ENCODE measurements around the gene SETBP1.

The SETBP1 gene

GRCh38 chr18:45066886-45067285 is 386.2 kb downstream of the SETBP1 start:
- no peak for DNase-seq (ENCODE audit: low read depth in 2 of 2)

GRCh38 chr18:45068400-45069094 is 387.9 kb downstream of the SETBP1 start:
- DNase-seq (ENCODE audit: low read depth in 2 of 2): no peak

GRCh38 chr18:45069546-45069945 is 388.9 kb downstream of the SETBP1 start:
- DNase-seq (ENCODE audit: low read depth in 2 of 2): no peak

GRCh38 chr18:45071956-45072355 is 391.3 kb downstream of the SETBP1 start:
- DNase-seq (ENCODE audit: low read depth in 2 of 2): no peak

- DNase-seq (ENCODE audit: low read depth in 2 of 2): no peak
Observed at GRCh38 chr18:45073556-45073955, 392.9 kb downstream of the SETBP1 start.

- no peak for DNase-seq (ENCODE audit: low read depth in 2 of 2)
Observed at GRCh38 chr18:45081566-45082181, 401.0 kb downstream of the SETBP1 start.

GRCh38 chr18:45083226-45083855 is 402.7 kb downstream of the SETBP1 start:
- DNase-seq (ENCODE audit: low read depth in 2 of 2): no peak

GRCh38 chr18:45084206-45084605 is 403.5 kb downstream of the SETBP1 start:
- DNase-seq (ENCODE audit: low read depth in 2 of 2): no peak

- no peak for DNase-seq (ENCODE audit: low read depth in 2 of 2)
Observed at GRCh38 chr18:45085916-45086624, 405.4 kb downstream of the SETBP1 start.

- no peak for DNase-seq (ENCODE audit: low read depth in 2 of 2)
Observed at GRCh38 chr18:45086777-45087176, 406.1 kb downstream of the SETBP1 start.

GRCh38 chr18:45090526-45091140 is 409.9 kb downstream of the SETBP1 start:
- DNase-seq (ENCODE audit: low read depth in 2 of 2): no peak

GRCh38 chr18:45100321-45101105 is 419.8 kb downstream of the SETBP1 start:
- DNase-seq (ENCODE audit: low read depth in 2 of 2): no peak

GRCh38 chr18:45102126-45102525 is 421.4 kb downstream of the SETBP1 start:
- DNase-seq (ENCODE audit: low read depth in 2 of 2): no peak

GRCh38 chr18:45102863-45103262 is 422.2 kb downstream of the SETBP1 start:
- DNase-seq (ENCODE audit: low read depth in 2 of 2): no peak

- DNase-seq (ENCODE audit: low read depth in 2 of 2): no peak
Observed at GRCh38 chr18:45103319-45104048, 422.8 kb downstream of the SETBP1 start.

- no peak for DNase-seq (ENCODE audit: low read depth in 2 of 2)
Observed at GRCh38 chr18:45104049-45104395, 423.3 kb downstream of the SETBP1 start.

GRCh38 chr18:45106331-45106774 is 425.7 kb downstream of the SETBP1 start:
- no peak for DNase-seq (ENCODE audit: low read depth in 2 of 2)

- DNase-seq (ENCODE audit: low read depth in 2 of 2): no peak
Observed at GRCh38 chr18:45107425-45107824, 426.7 kb downstream of the SETBP1 start.

- no peak for DNase-seq (ENCODE audit: low read depth in 2 of 2)
Observed at GRCh38 chr18:45108754-45109153, 428.1 kb downstream of the SETBP1 start.

GRCh38 chr18:45109271-45109670 is 428.6 kb downstream of the SETBP1 start:
- DNase-seq (ENCODE audit: low read depth in 2 of 2): no peak

GRCh38 chr18:45109706-45110105 is 429.0 kb downstream of the SETBP1 start:
- DNase-seq (ENCODE audit: low read depth in 2 of 2): no peak

All from stimulated activated CD4-positive, alpha-beta T cell treated with anti-CD3 and anti-CD28 coated beads, Interleukin-4, amount 100 ng/mL, for 48 hours (primary cell).